HT-29 (cell line): ENCODE results near the gene SV2C. TPM values are rescaled to one million over a fixed set of nuclear protein-coding genes. Genes with fewer than 3 reads are reported as not detected.
"Not testable (repeated sequence)": the region's sequence is repeated elsewhere in the genome, so short reads cannot be mapped to it uniquely, and the experiment has no call there.

Experiments used
- DNase-seq: peaks from one replicate; pipeline ENCODE4 v3.0.0-alpha.2; 2015; ENCODE audit warnings: low spot score
- total RNA-seq: library from RNA; depleted of rRNA; stranded (reverse); fragments of >200 nt; shearing (Covaris generic); gene quantifications from 2 replicates; pipeline ENCODE4 v1.2.3, GENCODE V29; 2014

SV2C gene
- total RNA-seq, 1 experiment from 2014 or later = not detected

DNA sequence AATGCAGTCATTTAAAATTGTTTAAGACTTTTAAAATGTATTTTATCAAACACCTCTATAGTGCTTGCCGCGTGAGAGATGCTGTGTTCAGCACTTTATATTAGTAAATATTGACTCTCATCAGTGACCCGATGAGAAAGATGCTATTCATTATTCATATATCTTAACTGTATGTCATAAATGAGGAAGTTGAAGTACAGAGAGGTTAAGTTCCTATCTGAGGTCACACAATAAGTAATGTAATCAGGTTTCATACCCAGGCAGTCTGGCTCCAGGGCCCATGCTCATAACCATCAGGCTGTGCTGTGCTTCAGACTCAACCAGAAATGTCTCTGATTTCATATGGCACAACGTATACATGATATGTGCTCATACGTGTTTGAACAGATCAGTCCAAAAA, 119.0 kb downstream of the SV2C start:
- DNase-seq = no peak

DNA sequence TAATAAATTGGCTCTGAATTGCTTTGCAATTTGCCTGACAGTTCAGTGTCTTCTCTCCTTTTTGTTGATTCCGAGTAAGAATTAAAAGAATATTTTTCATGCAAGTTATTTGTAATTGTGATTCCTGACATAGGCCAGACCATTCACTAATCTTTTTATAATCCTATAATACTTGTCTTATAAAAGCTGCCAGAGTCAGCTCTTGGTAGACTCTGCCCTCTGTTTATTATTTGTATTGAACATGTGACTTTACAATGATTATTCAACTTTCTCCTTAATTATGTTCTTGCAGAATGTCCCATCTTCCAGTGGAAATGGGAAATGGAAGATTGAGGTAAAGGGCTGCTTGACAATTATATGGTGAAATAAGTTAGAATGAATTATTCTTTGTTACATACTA, 121.0 kb downstream of the SV2C start:
- DNase-seq = no peak

DNA sequence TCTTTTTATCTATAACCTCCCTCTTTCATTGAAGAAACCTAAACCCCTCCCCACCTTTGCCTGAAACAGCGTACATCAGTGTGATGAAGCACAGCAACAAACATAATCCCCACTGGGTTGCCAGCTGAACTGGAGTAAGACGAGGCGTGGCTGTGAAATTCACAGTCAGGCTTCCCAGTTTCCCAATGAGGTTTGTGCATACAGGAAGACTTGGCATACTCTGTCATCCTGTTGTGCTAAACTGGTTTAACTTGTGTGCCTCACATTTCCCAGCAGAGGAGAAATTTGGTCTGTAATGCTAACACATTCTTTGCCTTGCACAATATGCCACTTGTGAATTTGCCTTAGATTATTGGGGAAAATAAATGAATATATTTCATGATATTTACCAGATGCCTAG, 121.5 kb downstream of the SV2C start:
- peak; percentile 14 for DNase-seq

DNA sequence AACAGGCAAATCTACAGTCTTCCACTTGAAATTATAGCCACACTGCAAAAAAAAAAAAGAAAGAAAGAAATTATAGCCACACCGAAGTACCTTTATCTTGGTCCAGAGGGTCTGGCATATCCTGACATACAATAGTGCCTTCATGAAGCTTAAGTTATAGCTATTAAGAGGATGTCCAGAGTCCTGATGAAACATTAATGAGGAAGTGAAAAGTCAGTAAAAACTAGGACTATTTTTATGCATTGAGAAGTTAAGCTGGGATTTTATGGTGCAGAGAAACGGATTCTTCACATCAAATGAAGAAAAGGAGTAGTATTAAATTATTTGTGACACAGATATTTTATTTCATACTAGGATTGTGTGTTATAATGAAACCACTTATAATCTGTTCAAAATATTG, 123.9 kb downstream of the SV2C start:
- no peak for DNase-seq

DNA sequence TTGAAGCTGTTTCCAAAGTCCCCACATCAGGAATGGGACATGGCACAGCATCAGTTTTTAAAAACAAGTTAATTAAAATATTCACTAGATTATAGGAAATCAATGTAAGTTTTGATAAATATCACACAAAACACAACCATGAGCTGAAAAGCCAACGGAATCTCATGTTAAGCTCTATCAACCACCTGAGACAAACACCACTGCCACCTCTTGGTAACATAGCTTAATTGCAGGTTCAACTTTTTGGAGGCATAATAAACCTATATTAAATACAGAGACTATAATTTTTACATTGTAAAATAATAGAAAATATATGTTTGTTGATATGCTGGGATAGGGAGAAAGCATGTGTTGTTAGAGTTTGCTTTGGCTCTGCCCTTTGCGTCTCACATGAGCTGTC, 126.1 kb downstream of the SV2C start:
- peak; percentile 19 for DNase-seq

DNA sequence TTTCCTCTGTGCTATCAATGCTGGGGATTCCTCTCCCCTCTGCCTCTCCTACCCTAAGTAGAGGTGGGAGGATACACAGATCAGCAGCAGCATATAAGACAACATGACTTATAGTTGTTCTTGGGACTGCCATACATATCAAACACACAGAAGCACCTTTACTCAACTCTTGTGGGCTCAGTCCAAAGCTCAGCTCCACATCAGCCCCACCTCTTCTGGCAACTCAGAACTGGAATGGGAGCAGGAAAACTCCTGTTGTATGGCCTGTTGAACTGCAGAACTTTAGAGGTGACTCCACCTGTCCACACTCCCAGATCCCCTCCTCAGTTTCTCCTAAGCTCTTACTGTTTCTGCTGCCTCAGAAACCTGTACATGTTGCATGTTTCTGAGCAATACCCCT, 127.8 kb downstream of the SV2C start:
- no peak for DNase-seq

DNA sequence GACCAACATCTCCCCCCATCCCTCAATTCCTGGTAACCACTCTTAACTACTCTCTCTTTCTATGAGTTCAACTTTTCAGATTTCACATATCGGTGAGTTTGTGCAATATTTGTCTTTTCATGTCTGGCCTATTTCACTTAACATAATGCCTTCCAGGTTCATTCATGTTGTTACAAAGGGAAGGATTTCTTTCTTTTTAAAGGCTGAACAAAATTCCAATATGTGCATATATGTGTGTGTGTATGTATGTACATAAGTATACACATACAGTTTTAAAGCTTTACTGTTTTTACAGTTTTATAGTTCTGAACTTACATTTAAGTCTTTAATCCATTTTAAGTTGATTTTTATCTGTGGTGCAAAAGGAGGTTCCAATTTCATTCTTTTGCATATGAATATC, 130.7 kb downstream of the SV2C start:
- DNase-seq = no peak

DNA sequence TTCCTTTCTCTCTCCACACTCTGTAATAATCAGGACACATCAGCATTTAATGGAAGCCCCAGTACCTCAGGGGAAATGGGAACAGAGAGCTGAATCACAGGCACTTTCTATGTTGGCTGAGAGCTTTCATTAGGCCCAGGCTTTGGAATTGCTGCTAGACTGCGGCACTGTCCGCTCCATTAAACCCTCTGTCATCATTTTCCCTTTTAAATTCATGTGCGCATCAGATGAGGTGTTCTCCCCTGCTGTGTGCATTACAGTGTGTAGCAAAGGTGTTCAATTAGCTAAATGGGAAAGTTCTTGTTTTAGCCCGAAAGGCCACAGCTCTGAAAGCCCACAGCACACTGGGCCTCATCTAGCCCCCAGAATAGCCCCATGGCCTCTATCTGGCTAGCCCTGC, 133.6 kb downstream of the SV2C start:
- DNase-seq = no peak

DNA sequence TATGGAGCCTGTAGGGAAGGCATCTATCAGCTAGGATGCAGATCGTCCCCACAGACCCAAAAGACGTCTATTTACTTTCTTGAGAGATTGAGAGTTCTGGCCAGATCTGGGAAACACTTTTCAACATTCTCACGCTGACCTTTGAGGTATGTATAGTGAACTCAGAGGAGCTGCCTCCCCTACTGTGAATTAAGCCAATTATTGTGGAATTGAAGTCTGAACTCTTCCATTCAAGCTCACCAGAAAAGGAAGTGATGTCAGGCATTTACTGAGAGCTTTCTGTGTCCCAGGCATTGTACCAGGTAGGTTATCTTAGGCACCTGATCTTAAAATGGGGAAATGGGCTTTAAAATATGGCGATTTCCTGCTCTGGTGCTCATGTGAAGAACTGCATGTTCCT, 136.5 kb downstream of the SV2C start:
- DNase-seq = no peak

DNA sequence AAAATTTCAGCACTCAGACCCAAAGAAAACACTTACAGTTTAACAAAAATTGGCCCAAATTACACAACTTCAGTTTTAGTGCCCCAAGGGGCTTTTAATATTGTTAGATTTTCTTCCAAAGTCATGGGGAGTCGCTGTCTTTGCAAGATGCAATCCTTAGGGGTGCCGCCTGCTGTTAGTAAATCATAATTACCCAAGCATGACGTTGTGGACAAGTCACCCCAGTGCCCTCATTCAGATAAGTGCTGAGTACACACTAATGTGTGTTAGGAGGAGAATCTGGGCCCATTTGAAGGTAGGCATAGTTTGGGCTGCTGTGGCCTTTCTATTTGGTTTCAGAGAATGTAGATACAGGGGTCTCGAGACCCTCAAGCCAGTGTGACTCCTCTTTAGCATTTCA, 138.1 kb downstream of the SV2C start:
- no peak for DNase-seq

DNA sequence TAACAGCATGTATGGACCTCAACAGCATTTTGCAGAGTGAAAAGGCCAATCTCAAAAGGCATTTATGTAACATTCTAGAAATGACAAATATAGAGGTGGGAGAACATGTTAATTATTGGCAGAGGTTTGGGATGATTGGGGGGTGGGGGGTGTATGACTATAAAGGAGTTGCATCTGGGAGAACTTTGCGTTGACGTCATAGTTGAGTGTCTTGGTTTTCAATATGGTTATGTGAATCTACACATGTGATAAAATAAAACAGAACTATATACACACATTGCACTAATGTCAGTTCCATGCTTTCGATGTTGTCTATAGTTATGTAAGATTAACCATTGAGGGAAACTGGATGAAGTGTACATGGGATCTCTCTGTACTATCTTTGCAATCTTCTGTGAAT, 139.1 kb downstream of the SV2C start:
- DNase-seq = no peak

DNA sequence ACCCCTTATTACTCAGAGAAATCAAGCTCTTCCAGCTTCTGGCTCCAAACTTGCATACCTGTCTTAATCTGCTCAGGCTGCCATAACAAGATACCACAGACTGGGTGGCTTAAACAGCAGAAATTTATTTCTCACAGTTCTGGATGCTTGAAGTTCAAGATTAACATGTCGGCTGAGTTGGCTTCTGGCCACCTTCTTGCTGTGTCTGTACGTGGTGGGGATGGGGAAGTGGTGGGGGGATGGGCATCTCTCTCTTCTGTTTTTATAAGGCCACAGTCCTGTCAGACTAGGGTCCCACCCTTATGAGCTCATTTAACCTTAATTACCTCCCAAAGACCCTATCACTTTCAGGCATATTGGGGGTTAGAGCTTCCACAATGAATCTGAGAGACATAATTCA, 140.5 kb downstream of the SV2C start:
- no peak for DNase-seq

DNA sequence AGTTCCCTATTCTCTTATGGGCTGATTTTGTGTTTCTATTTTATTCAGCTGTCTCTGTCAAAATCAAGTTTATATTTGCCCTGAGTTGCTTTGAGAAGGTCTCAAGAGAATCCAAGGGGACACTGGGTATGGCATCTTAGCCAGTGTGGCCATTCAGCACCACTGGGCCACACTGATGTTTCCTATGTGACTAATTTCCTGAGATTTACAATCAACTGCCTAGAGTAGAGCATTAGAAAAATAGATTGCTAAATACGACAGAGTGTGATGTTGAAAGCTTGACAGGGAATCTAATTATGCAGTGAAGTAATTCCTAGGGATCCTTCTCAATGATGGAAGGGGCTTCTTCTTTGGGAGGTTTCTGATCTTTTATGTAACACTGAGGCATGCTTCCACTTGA, 141.7 kb downstream of the SV2C start:
- DNase-seq = no peak

DNA sequence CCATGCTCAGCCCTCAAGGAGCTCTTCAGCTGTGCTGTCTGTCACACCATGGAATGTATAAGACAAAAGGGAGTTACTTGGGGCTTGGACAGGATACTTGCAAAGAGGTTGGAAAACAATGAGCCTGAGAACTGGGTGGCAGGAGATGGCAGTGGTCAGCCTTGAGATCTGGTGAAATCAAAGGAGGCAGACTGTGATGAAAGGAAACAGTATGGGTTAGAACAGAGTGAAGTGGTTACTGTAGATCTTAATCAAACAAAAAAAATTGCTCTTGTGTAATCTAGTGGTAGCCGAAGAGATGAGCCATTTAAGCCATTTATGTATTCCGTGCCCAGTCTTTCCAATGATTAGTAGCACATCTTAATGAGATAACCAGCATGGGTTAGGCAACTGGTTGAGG, 142.2 kb downstream of the SV2C start:
- no peak for DNase-seq

DNA sequence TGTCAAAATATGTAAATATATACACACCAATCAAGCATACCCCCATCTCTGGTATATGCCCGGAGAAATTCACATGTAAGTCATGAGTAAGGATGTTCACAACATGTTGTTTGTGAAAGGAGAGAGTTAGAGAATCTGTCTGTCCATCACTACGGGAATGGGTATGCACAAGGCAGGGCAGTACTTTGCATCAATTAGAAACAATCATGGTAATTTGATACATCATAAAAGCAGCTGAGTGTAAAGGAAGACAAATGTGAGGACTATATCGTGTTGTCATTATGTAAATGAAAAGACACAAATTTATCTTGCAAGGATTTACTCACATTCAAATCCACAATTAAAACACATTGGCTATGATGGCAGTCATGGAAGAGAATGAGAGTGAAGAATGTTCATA, 146.7 kb downstream of the SV2C start:
- no peak for DNase-seq

DNA sequence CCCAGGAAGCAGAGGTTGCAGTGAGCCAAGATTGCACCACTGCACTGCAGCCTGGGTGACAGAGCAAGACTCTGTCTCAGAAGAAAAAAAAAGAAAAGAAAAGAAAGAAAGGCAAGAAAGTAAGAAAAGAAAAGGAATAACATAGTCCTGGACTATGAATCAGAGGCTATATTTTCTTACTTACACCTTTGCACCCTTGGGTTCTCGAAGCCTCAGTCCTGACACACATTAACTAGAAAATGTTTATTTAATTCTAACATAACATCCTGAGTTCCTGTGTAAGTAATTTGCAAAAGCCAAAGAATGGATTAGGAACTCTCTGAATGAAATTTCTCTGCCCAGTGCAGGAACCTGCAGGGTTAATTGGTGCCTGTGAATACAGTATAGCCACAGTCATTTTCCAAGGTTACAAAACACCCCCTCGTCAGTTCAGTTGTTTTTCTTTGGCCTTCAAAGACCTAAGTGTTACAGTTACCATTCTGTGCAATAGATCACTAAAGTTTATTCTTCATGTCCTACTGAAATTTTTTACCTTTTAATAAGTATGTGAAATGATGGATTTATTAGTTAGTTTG, 147.6 kb downstream of the SV2C start:
- DNase-seq = no peak

DNA sequence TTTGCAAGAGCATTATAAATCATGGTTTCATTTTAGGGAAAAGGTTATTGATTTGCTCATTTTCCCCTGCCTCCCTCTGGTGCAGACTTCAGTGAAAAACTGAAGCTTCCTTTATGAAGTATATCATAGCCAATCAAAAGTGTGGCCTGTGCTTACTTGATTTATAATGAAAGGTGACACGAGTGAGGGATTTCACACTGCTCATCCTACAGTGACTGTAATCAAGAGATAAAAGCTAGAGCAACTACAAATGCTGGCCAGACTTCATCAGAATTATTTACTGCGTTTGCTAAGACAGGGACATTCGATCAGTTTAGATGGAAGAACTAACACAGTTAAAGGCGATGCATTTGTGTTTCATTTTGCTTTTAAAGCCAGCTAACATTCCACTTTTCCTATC, 151.5 kb downstream of the SV2C start:
- DNase-seq = no peak

DNA sequence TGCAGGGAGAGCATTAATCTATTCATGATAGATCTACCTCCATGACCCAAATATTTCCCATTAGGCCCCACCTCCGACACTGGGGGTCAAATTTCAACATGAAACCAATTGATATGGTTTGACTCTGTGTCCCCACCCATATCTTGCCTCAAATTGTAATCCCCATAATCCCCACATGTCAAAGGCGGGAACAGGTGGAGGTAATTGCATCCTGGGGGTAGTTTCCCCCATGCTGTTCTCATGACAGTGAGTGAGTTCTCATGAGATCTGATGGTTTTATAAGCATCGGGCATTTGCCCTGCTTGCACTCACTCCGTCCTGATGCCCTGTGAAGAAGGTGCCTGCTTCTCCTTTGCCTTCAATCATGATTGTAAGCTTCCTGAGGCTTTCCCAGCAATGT, 153.5 kb downstream of the SV2C start:
- DNase-seq = no peak

DNA sequence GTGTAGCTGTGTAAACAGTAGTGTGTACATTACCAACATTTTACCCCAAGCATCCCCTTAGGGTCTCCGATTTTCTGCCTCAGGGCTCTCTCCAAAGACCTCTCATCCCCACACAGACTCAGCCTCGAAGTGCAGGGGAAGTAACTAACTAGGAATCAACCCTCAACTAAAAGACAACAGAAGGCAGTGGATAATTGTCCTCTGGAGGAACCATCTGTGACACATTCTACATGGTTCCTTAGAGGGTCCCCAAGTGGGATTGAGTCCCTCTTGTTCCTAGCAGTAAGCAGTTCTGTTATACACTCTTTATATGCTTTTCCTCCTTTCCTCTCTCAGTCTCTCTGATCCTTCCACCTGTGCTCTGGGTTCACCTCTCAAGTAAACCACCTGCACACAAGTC, 157.2 kb downstream of the SV2C start:
- no peak for DNase-seq

DNA sequence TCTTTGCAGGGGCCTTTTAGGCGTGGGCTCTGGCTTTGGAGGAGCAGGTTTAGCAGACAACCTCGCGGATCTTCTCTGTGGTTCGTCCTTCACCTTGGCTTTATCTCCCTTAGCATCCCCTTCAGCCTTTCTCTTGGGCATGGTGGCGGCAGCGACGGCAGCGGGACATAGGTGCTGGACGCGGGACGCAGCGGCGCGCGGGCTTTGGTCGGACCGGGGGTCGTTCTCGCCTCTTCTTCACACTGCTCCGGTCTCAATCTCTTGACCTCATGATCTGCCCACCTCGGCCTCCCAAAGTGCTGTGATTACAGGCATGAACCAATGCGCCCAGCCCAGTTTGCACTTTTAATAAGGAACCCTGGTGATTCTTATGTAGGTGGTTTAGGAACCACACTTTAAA, 159.0 kb downstream of the SV2C start:
- DNase-seq = not testable (repeated sequence)

DNA sequence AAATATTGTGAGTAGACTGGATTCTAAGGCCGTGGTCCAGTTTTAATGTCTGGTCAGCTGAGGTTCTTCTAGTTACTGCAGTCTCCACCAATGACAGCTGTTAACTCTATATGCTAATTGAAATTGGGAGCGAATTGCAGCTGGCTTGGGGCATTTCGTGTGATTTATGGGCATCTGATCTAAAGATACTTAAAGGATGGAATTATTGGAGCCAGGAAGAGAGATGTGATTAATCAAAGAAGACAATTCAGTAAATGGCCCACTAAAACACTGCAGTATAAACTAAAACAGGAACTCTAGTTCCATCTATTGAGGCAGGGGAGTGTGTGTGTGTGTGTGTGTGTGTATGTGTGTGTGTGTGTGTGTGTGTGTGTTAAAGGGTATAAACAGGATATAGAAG, 162.4 kb downstream of the SV2C start:
- DNase-seq = no peak

DNA sequence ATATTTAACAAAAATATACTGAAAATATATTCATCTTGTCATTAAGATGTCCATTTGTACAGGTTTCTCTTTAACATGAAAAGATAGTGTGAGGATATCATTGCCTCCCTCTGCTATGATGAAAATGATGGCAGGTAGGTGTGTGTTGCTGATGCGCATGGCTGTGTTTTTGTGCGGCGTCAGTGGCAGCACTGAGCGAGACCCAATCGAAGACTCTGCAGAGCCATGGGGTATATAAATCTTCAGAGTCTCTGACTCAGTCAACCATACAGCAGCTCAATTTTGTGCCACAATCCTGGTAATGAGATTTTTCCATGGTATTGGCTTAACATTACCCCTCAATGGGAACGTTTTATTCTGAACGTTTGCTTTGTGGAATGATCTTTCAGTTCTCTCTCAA, 166.4 kb downstream of the SV2C start:
- DNase-seq = no peak

DNA sequence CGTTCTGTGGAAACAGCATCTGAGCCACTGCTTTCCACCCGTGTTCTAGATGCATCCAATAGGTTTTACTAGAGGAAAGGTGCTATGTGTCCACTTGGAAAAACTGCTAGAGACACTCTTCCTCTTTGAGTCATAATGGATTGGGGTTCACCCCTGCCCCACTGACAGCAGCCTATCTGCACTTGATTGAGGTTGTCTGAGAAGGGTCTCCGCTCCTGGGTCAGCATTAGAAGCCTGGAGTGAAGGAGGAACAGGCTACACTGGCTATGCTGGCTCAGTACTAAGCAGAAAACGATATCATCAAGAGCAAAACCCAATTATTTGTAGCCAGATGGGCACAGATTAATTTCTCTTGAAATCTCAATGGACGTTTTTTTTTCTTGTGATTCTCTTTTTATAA, 167.3 kb downstream of the SV2C start:
- no peak for DNase-seq

DNA sequence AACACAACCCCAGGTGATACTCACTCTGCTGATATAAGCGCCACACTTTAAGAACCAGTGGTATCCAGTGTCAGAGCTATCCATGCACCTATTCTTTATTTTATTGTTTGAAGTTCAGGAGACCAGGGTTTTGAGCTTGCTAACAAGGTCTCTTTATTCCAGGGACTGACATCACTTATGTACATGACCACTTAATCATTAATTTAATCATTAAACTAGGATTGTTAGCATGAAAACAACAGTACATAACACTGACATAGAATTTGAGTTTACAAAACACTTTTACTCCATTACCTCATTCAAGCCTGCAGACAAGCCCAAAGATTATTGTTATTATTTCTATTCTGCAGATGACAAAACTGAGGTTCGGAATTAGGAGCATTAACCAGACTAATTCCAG, 168.5 kb downstream of the SV2C start:
- no peak for DNase-seq

DNA sequence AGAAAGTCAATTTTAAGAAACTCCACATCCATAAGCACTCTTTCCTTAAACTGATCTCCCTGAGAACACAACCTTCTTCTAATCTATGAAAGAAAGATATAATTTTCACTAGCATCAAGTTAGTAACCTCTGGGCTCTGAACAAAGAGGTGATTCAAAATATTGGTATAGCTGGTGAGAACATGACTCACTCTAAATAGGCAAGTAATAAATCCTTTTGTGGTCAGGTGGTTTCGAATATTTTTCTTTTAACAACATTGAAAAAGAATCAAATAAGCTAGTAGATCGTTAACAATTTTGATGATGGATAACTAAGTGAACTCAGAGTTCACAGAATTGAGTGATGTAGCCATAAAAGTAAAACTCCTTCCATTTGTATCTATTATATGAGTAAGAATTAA, 169.3 kb downstream of the SV2C start:
- DNase-seq = no peak
